Adrenal gland (tissue), 5 donors: ENCODE data around the gene CCDC6.

Experiments
- POLR2A ChIP-seq, 2 donors: fragments of 450-650 bp; IDR thresholded peaks; one replicate each; pipeline ENCODE4 v1.6.1; 2017; ENCODE audit warnings: antibody characterized with exemption in 2 of 2, mild to moderate bottlenecking in 2 of 2, moderate library complexity in 1 of 2
- TF ChIP-seq, protein P1 (sequence below), 6 experiments: fragments of 450-650 bp in 4 of 6; fragments of 200-600 bp in 2 of 6; sonication (generic) in 1 of 6; IDR thresholded peaks; 1 replicate in 5 of 6; 2 replicates in 1 of 6; pipeline versions ENCODE4 v1.5.1 to v1.8.0; 2016 to 2021; ENCODE audit warnings: antibody characterized with exemption in 6 of 6, mild to moderate bottlenecking in 2 of 6, moderate library complexity in 1 of 6
- donor health status: DM: no; HTN: no; CAD: no.

DNA sequence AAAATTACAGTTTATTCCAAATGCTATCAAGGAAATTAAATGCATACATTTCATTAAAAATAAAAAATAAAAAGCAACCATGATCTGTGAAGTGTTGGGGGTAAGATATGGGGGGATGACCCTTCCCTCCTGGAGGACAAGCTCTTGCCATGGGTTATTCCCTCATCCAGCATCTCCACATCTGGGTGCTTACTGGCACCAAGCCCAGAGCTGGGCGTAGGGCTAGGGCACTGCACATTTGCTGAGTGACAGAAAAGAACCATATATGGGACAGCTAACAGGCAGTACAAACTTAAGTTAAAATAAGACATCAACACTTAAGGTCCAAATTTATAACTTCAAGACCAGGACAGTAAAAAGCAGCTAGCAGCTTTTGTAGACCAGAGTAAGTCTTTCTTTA, 10.2 kb downstream of the CCDC6 start:
- TF ChIP-seq, protein P1, sequence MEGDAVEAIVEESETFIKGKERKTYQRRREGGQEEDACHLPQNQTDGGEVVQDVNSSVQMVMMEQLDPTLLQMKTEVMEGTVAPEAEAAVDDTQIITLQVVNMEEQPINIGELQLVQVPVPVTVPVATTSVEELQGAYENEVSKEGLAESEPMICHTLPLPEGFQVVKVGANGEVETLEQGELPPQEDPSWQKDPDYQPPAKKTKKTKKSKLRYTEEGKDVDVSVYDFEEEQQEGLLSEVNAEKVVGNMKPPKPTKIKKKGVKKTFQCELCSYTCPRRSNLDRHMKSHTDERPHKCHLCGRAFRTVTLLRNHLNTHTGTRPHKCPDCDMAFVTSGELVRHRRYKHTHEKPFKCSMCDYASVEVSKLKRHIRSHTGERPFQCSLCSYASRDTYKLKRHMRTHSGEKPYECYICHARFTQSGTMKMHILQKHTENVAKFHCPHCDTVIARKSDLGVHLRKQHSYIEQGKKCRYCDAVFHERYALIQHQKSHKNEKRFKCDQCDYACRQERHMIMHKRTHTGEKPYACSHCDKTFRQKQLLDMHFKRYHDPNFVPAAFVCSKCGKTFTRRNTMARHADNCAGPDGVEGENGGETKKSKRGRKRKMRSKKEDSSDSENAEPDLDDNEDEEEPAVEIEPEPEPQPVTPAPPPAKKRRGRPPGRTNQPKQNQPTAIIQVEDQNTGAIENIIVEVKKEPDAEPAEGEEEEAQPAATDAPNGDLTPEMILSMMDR (IDR thresholded peaks at IDR 0.05), result no peak
- TF ChIP-seq POLR2A (IDR thresholded peaks at IDR 0.05), result no peak
